Gastrocnemius medialis (tissue), 4 donors: ENCODE data around the gene TIMP3.

Experiments used
- POLR2A ChIP-seq, 2 donors: fragments of 450-650 bp; IDR thresholded peaks; one replicate each; pipeline ENCODE4 v1.6.1; 2017; ENCODE audit warnings: antibody characterized with exemption in 2 of 2, mild to moderate bottlenecking in 2 of 2, moderate library complexity in 2 of 2
- TF ChIP-seq, protein P1 (sequence below), 5 experiments: fragments of 450-650 bp in 3 of 5; fragments of 200-600 bp in 2 of 5; sonication (generic) in 2 of 5; IDR thresholded peaks in 4 of 5; conservative IDR thresholded peaks in 1 of 5; 1 replicate in 4 of 5; 2 replicates in 1 of 5; pipeline ENCODE4 v1.5.1; 2016 to 2019; ENCODE audit warnings: antibody characterized with exemption in 5 of 5, mild to moderate bottlenecking in 3 of 5, moderate library complexity in 3 of 5

DNA sequence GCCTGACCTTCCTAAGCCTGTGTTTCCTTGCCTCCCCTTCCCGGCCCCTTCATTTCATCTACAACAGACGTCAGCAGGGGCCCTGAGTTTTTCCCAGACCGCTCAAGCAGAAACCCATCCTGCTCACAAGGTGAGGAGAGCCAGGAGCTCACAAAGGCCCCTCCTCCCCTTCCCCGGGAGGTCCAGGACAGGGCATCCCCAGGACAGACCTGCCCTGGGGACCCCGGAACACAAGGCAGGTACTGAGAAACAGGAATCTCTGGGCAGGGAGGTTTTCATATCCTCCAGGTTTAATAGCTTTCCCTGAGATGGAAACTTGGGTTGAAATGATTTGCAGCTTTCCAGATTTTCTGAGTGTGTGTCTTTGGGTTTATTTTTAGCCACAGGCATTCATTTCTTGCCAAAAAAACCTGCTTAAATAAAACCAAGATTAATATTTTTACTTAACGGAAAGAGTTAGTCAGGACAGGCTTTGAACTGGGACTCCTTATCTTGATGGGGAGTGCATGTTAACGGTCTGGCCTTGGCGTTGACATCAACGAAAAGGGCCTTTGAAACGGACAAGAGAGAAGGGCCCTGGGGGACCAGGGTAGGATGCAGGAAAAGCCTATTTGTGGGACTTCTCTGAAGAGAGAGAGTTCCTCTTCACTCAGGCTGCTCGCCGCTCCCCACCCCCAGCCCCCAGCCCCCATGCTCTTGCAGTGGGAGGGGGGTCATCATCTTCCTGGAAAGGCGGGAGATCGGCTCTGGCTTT lies 38.5 kb downstream of the TIMP3 start:
- TF ChIP-seq, protein P1, sequence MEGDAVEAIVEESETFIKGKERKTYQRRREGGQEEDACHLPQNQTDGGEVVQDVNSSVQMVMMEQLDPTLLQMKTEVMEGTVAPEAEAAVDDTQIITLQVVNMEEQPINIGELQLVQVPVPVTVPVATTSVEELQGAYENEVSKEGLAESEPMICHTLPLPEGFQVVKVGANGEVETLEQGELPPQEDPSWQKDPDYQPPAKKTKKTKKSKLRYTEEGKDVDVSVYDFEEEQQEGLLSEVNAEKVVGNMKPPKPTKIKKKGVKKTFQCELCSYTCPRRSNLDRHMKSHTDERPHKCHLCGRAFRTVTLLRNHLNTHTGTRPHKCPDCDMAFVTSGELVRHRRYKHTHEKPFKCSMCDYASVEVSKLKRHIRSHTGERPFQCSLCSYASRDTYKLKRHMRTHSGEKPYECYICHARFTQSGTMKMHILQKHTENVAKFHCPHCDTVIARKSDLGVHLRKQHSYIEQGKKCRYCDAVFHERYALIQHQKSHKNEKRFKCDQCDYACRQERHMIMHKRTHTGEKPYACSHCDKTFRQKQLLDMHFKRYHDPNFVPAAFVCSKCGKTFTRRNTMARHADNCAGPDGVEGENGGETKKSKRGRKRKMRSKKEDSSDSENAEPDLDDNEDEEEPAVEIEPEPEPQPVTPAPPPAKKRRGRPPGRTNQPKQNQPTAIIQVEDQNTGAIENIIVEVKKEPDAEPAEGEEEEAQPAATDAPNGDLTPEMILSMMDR (IDR thresholded peaks at IDR 0.05 in 4 of 5, conservative IDR thresholded peaks at IDR 0.05 in 1 of 5) = no peak
- TF ChIP-seq POLR2A (IDR thresholded peaks at IDR 0.05) = no peak
